DND-41 (cell line): Measurements from ENCODE around the gene TMEM150A.

Source experiments
- EZH2 ChIP-seq: IDR thresholded peaks from 3 replicates; pipeline ENCODE4 v1.6.1; 2012; ENCODE audit warnings: borderline replicate concordance, low read depth, mild to moderate bottlenecking, moderate library complexity, low read length, inconsistent platforms; ENCODE audit not compliant: severe bottlenecking
- TF ChIP-seq, protein P1 (sequence below): IDR thresholded peaks from 2 replicates; pipeline ENCODE4 v1.5.1; 2012; ENCODE audit warnings: borderline replicate concordance, low read length, moderate library complexity, mild to moderate bottlenecking; ENCODE audit not compliant: poor library complexity, severe bottlenecking; ENCODE audit errors: extremely low read depth

DNA sequence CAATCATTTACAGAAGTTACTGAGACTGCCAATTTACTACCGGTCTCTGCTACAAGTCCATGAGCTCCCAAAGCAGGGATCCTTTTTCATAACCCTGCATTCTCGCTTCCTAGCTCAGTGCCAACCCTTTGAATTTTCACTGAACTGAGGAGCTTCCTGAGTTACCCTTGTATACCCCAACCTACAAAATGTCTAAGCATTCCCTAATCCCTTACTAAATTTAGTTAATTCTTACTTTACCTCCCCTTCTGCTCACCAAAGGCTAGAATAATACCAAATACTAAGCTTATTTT lies 53.9 kb downstream of the TMEM150A start:
- TF ChIP-seq EZH2 = no peak
- TF ChIP-seq, protein P1, sequence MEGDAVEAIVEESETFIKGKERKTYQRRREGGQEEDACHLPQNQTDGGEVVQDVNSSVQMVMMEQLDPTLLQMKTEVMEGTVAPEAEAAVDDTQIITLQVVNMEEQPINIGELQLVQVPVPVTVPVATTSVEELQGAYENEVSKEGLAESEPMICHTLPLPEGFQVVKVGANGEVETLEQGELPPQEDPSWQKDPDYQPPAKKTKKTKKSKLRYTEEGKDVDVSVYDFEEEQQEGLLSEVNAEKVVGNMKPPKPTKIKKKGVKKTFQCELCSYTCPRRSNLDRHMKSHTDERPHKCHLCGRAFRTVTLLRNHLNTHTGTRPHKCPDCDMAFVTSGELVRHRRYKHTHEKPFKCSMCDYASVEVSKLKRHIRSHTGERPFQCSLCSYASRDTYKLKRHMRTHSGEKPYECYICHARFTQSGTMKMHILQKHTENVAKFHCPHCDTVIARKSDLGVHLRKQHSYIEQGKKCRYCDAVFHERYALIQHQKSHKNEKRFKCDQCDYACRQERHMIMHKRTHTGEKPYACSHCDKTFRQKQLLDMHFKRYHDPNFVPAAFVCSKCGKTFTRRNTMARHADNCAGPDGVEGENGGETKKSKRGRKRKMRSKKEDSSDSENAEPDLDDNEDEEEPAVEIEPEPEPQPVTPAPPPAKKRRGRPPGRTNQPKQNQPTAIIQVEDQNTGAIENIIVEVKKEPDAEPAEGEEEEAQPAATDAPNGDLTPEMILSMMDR = no peak
